ENCODE results near the gene CDC5L.
"Not testable (repeated sequence)": the region's sequence is repeated elsewhere in the genome, so short reads cannot be mapped to it uniquely, and the experiment has no call there.

The CDC5L gene

DNA sequence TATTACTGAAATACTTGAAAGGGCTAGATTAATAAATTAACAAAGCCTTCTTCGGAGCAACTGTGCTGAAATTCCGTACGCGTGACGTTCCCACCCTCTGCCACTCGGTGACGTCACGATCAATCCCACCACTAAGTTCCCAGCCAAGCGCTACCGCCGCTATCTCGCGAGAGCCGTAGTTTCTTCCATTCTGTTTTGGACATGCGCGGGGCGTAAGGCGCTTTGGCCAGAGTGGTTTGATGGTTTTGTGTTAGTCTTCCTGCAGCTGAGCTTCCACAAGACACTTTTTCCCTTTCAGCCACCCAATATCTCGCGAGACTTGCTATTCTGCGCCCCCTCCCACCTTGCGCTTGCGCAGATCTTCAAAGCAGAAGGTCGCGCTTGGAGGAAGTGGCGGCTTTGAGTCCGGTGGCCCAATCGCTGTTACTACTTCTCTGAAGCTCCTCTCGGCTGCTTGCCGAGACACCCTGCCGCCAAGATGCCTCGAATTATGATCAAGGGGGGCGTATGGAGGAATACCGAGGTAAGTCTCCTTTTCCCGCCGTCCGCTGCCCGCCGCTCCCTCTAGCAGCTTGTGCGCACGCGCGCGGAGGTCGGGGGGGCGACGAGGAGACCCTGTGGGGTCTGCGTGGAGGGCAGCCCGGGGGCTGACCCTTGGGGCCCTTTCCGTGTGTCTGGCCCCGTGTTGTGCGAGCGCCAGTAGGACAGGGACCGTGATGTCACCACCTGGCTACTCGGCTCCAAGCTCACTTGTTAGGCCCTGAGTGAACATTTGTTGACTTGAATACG is at the start of gene CDC5L:
Gene CDC5L, plus strand, starts transcription at position 361 of the 789 bp plus-strand sequence. Its CDS starts 118 bp downstream, at position 479.
- peak; percentile 72 to 90 (median 78) for DNase-seq

DNA sequence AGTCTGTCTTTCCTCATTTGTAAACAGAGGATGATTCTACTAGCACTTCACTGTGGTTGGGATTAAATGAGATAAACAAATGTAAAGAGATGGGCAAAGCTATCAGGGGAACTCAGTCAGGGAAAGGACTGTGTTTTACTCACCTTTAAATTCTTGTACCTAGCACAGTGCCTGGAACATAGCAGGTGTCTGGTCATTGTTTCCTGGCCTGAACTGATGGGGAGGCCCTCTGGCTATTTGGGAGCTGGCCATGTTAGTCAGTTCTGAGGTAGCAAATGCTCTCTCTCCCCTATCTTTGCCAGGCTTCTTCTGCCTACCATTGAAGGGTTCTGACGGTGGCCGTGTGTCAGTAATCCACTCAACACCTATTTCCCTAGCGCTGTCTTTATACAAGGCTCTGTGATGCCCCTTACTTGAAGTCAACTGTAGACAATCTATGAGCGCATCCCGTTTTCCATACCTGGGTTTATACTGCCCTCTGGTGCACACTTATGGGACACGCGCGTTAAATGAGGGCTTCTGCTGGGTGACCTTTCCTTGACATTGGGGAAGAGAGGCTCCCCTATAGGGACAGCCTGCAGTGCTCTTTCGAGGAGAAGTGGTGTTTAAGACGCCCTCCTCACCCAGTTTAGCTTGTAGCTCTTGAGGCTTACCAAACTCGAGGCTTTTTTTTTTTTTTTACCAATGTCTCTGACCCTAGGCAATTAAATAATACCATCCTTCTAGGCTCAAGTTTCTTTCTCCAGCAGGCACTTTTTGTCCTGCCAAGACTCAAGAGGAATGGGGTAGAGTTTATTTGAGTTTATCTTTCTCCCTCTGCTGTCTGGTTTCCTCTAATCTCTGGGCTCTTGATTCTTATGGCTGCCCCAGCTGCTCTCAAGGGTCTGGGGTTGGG is 49.0 kb upstream of the CDC5L start:
- peak; percentile 11 to 46 (median 18) for DNase-seq

DNA sequence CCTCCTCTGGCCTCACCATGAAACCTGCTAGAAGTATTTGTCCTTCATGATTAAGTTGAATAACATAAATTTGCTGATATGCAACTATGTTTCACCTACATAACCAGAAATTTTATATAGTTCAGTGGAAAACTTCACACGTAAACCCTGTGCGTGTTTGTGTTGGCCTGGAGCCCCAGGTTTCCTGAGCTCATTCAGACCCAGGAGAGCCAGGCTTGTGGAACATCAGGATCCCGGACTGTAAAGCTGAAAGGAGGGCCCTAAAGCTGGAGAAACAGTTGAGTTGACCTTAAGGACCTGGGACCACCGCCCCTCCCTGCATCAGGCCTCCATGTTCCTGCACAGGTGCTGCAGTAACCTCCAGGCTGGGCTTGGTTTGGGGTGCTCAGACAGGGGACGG is 48.2 kb upstream of the CDC5L start:
- DNase-seq = no peak

DNA sequence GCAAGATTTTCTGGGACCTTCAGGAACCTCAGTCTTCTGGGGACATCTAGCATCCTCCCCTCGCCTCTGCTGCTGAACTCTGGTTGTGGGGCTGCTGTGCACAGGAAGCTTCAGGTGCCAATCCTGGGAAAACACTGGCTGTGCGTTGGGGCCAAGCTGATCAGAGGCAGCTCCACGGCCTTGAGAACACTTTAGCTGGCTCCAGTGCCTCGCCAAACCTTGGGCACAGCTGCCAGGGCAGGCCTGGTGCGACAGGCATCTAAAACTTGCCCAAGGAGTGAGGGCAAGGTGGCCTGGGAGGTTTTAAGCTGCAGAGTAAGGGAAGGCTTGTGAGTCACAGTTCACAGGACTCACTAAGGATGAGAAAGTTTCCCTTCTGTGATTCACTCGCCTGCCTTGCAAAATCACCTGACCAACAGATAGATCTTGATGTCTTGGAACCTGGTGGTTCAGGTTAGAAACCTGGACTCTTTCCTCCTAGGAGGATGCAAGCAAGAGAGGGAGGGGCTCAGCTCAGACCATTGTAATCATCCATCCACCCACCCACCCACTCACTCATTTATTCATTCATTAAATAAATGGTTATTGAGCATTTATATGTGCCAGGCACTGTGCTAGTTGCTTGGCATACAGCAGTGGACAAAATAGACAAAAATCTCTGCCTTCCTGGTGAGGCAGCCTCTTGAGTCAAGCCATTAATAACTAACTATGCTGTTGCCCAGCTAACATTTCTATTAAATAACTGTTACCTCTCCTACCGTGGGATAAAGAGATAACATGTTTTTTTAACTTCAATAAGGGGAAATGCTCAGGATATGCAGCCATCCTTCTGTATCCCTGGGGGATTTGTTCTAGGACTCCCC is 47.5 kb upstream of the CDC5L start:
- DNase-seq = no peak

DNA sequence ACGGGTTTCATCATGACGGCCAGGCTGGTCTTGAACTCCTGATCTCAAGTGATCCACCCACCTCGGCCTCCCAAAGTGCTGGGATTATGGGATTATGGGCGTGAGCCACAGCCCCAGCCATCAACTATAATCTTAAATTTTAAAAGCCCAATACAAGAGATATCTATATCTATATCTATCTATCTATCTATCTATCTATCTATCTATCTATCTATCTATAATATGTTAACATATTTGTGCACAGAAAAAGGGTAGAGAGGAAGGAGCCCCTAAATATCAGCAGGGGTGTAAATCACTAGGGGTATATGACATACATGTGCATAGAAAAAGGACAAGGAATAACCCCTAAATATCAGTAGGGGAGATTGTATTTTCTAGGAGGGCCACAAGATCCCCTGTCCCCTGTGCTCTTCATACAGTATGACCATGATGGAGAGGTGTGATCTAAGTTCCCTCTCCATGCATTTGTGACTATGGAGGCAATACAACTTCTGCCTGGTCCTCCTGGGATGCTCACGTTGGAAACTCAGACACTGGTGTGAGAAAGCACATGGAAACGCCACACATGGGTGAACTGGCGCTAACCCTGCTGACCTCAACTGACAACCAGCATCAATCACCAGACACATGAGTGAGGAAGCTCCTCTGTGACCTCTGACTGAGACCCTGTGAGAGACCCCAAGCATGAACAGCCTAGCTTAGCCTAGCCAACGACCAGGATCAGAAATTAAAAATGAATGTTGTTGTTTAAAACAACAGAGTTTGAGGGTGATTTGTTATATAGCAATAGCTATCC is 46.2 kb upstream of the CDC5L start:
- DNase-seq = no peak

DNA sequence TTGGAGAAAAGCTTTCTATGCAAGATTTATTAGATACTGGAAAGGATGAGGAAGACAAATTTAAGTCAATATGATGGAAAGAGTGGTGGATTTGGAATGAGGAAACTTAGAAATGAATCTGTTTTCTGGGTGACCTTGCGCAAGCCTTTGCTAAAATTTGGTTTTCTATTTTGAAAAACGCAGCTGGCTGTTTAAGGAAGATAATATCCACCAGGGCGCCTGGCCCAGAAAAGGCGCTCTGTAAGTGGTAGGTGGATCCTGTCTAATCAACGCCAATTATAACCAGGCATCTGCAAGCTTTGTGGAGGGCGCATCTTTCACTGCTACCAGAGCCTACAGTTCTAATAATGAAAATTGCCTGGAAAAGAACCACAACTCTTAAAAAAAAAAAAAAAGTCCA is 45.5 kb upstream of the CDC5L start:
- no peak for DNase-seq

DNA sequence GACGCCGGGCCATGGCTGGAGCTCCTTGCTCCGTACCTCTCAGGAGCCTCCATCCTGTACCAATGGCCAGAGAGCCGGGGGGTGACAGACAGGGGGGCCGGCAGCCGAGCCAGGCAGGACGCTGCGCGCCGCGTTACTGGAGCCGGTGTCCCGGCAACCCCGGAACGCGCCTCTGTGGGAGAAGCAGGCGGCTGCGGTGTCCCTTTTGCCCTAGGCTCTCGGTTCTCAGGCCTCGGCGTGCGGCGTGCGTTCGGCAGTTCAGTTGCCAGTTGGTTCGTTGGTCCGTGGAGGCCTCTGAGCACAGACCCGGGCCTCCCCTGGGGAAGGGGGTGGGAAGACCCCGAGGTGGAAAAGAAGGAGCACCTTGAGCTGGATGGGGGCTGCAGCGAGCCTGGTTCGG is 45.0 kb upstream of the CDC5L start, which contains the start of gene SPATS1:
Gene SPATS1, plus strand, starts transcription at position 162 of the 400 bp plus-strand sequence. CDS start 446 bp downstream, outside the sequence.
- DNase-seq = no peak

DNA sequence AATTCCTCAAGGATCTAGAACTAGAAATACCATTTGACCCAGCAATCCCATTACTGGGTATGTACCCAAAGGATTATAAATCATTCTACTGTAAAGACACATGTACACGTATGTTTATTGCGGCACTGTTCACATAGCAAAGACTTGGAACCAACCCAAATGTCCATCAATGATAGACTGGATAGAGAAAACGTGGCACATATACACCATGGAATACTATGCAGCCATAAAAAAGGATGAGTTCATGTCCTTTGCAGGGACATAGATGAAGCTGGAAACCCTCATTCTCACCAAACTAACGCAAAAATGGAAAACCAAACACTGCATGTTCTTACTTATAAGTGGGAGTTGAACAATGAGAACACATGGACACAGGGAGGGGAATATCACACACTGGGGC is 40.7 kb upstream of the CDC5L start:
- DNase-seq = not testable (repeated sequence)

DNA sequence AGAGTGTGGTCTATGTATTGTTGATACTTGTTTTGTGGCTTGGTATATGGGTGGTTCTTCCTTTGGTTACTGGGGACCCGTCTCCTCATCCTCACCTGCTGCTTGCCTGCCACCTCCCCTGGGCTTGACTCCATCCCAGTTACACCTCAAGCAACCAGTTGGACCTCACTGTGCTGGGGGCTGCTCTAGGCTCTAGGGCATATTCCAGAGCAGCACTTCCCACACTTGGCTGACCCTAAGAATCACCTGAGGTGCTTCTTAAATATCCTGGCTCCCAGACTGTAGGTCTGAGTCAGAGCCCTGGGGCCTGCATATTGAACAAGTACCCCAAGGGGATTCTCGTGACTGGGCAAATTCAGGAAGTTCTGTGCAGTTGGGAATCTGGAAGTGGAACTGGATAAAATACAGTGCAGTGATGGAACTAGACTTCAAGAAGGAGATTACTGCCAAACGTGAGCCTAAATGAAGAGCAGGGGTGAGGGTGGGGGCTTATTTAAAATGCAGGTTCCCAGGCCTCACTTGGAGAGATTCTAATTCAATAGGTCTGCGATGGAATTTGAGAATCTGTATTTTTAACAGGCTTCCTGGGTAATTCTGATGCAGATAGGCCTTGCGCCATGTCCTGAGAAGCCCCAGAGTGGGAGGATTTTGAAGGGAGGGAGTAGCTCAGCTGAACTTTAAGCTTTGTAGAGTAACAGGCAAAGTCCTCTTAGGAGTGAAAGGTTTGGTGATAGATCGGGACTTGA is 37.4 kb upstream of the CDC5L start:
- no peak for DNase-seq

DNA sequence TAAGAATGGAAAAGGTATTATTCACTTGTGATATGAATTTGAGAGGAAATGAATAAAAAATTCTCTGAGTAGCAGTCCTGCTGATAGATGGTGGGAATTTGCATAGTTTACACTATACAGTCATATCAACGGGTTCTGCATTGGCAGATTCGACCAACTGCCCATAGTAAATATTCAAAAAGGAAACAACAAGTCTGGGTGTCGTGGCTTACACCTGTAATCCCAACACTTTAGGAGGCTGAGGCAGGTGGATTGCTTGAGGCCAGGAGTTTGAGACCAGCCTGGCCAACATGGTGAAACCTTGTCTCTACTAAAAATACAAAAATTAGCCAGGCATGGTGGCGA is 36.9 kb upstream of the CDC5L start:
- DNase-seq = not testable (repeated sequence)

DNA sequence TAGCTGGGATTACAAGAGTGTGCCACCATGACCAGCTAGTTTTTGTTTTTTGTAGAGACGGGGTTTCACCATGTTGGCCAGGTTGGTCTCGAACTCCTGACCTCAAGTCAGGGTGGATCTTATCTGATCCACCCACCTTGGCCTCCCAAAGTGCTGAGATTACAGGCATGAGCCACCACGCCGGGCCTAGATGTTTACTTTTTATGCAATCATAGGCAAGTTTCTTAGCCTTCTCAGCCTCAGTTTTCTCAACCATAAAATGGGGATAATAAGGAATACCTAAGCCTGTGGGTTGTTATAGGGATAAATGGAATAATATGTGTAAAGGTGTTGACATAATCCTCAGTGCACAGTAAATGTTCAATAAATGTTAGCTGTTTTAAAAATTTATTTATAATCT is 35.2 kb upstream of the CDC5L start:
- DNase-seq = no peak

DNA sequence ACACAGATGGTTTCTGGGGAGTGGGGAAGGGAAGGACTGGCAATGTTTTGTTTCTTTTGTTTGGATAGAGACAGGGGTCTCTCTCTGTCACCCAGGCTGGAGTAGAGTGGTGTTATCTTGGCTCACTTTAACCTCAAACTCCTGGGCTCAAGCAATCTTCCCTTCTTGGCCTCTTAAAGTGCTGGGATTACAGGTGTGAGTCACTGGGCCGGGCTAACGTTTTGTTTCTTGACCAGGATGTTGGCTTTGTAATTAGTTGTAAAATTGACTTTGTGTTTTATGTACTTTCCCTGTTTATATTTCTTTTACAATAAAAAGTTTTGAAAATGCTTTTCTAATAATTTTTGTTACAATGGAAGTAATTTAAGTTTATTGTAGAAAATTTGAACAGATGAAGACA is 34.2 kb upstream of the CDC5L start:
- DNase-seq = no peak

DNA sequence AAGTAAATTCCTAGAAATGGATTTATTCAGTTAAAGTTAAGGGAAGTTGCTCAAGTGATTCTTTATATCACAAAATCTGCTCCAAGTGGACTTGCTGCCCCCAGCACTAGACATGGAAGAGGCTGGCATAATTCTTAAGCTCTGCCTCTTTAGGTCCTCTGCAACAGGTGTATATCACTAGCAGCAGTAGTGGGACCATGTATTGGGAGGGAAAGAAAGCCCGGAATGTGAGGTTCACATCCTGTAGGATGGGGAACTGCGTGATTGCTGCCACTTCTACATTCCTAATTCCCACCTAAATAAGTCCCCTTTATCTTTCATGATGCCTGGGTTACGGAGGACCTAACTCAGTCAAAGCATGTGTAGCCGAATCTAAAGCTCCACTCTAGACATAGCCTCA is 31.9 kb upstream of the CDC5L start:
- DNase-seq = no peak

DNA sequence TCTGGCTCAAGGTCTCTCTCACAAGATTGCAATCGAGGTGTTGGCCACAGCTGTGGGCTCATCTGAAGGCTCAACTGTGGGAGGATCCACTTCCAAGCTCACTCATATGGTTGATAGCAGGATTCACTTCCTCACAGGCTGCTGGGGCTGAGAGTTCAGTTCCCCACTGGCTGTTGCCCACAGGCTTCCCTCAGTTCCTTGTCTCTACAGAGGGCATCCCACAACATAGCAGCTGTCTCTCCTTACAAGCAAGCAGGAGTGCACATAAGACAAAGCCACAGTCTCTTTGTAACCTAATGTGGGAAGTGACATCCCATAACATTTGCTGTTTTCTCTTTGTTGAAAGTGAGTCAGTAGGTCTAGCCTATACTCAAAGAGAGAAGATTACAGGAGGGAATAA is 31.0 kb upstream of the CDC5L start:
- DNase-seq = no peak

DNA sequence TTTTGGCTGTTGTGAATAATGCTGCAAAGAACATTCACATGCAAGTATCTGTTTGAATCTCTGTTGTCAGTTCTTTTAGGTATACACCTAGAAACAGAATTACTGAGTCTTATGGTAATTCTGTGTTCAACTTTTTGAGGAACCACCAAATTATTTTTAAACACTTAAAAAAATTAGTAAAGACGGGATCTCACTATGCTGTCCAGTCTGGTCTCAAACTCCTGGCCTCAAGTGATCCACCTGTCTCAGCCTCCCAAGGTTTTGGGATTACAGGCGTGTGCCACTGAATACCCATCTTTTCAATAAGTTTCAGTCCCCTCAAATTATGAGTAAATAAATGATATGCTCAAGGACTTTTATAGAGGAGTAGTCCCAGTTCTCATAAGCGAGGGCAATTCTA is 27.5 kb upstream of the CDC5L start:
- DNase-seq = no peak

DNA sequence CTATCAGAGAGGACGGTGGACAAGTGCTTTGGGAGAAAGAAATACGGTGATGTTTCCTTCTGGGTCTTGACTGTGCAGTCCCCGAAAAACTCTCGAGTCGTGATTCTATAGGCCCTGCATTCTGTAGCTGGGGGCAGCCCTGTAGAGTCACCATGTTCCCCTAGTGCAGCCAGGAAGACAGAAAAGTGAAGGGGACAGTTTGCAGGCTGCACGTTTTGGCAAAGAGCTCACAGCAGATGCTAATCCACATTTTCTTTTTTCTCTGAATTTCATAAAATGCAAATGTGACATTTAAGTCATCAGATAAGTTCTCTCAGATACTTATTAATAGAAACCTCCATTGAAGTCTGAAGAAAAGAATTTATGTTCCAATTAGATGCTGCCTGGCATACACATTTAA is 25.6 kb upstream of the CDC5L start:
- DNase-seq = no peak

DNA sequence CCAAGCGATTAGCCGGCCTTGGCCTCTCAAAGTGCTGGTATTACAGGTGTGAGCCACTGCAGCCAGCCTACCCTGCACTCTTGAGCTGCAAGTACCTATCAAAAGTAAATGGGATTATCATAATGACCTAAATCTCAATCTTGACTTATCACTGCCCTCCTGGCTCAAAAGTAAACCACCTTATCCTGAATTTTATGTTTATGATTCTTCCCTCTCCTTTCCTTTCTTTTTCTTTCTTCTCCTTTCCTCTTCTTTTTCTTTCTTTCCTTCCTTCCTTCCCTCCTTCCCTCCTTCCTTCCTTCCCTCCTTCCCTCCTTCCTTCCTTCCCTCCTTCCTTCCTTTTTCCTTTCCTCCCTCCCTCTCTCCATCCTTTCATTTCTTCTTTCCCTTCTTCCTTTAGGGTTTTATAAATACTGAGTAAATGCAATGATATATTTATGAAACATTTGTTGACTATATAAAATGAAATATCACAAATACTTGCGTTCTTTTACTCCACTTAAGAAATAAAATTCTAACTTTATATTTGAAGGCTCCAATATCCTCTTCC is 24.1 kb upstream of the CDC5L start:
- DNase-seq = no peak

DNA sequence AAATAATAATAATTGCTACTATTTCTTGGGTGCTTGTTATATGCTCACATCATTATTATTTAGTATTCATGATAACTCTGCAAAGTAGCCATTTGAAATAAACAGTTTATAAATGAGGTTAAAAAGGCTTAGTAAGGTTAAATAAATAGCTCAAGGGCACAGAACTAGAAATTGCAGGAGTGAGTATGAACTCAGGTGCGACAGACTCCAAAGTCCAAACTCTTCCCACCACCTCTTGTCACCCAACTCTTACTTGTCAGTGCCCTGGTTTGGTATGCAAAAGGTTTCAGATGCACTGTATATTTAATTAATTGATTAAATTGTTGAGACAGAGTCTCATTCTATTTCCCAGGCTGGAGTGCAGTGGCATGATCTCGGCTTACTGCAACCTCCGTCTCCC is 20.7 kb upstream of the CDC5L start:
- DNase-seq = no peak

DNA sequence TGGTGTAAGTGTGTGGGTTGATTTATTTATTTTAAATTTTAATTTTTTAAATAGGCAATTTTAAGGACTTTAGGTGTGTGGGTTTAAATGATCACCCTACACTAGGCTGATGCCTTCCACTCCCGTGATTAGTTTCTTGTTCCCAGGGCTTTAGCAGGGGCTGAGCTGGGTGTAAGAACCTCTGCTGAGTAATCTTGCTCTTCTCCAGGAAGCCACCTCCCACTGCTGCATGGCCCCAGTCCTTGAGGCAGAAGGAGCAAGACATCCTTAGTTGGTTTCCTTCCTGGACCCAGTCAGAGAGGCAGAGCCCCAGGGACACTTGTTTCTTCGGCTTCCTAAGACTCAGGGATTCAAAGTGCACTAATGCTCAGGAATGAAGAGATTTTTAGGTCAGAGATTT is 19.8 kb upstream of the CDC5L start:
- DNase-seq = no peak

DNA sequence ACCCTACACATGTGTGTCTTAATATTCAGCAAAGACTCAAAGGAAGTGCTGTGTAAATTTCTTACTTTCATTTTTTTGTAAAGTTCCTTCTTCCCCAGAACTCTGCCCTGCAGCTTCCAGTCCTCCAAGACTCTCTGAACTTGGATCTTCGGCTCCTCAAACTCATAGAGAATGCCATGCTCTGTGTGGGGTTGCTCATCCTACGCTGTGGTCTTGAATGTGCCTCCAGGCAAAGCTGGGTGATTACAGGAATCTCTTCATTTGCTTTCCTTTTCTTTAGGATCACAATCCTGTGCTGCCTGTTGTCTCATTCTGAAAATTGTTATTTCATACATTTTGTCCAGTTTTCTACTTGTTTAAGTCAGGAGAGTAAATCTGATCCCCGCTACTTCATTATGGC is 14.5 kb upstream of the CDC5L start:
- no peak for DNase-seq

DNA sequence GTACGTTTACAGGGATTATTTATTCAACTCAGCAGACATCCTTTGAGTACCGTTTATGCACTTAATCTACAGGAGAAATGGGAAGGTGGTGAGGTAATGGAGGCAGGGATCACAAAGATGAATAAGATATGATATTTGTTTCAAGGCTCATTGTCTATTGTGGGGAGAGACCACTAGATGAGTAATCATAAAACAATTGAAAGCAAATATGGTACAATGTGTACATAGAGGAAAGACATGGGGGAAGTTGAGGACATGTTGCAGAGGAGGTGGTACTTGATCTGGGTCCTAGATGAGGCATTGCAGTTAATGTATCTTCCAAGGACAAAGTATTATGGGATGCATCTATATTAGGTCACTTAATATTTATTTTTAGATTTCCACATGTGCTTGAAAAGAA is 13.7 kb upstream of the CDC5L start:
- DNase-seq = no peak
